ENCODE data around the gene CTDNEP1.
"Not testable (repeated sequence)": the region's sequence is repeated elsewhere in the genome, so short reads cannot be mapped to it uniquely, and the experiment has no call there.

The CTDNEP1 gene

GRCh38 chr17:7243838-7244237, 7.7 kb downstream of the CTDNEP1 start:
- not testable (repeated sequence) for DNase-seq

- DNase-seq = no peak
Measured at GRCh38 chr17:7243453-7243729, 8.1 kb downstream of the CTDNEP1 start.

- DNase-seq = peak; percentile 86
Measured at GRCh38 chr17:7242717-7243452, 8.6 kb downstream of the CTDNEP1 start.

GRCh38 chr17:7241783-7242716, 9.5 kb downstream of the CTDNEP1 start, which contains the start of gene GABARAP:
TSS of gene GABARAP (minus strand) at chr17:7242449. CDS start at chr17:7242330, 119 bp downstream.
- DNase-seq = peak; percentile 78

- no peak for DNase-seq
Measured at GRCh38 chr17:7241090-7241733, 10.3 kb downstream of the CTDNEP1 start.

GRCh38 chr17:7240375-7240774, 11.2 kb downstream of the CTDNEP1 start:
- DNase-seq = no peak

GRCh38 chr17:7239091-7240027, 12.2 kb downstream of the CTDNEP1 start, which contains the start of gene PHF23:
TSS of gene PHF23 (minus strand) at chr17:7239457. CDS start at chr17:7239279, 178 bp downstream.
- peak; percentile 98 for DNase-seq

- no peak for DNase-seq
Measured at GRCh38 chr17:7238420-7239090, 13.0 kb downstream of the CTDNEP1 start.

GRCh38 chr17:7237761-7238419, 13.6 kb downstream of the CTDNEP1 start:
- DNase-seq = no peak

- DNase-seq = no peak
Measured at GRCh38 chr17:7237266-7237760, 14.2 kb downstream of the CTDNEP1 start.

- no peak for DNase-seq
Measured at GRCh38 chr17:7236808-7237207, 14.7 kb downstream of the CTDNEP1 start.

GRCh38 chr17:7235693-7236665, 15.6 kb downstream of the CTDNEP1 start:
- DNase-seq = no peak

GRCh38 chr17:7234083-7234951, 17.2 kb downstream of the CTDNEP1 start, which contains the start of gene DVL2:
TSS of gene DVL2 (minus strand) at chr17:7234517. CDS start at chr17:7234262, 255 bp downstream.
- peak; percentile 83 for DNase-seq

GRCh38 chr17:7233701-7234082, 17.8 kb downstream of the CTDNEP1 start:
- DNase-seq = no peak

GRCh38 chr17:7232114-7232513, 19.4 kb downstream of the CTDNEP1 start:
- DNase-seq = no peak

GRCh38 chr17:7229504-7229903, 22.0 kb downstream of the CTDNEP1 start:
- no peak for DNase-seq

- DNase-seq = no peak
Measured at GRCh38 chr17:7228920-7229319, 22.6 kb downstream of the CTDNEP1 start.
